Middle frontal gyrus (tissue), 1 donor: ENCODE results near the gene YARS1.

ENCODE experiments used
- DNase-seq: peaks from one replicate; pipeline ENCODE4 v3.0.0-alpha.2; 2015; ENCODE audit warnings: low spot score; ENCODE audit errors: extremely low spot score

Gene YARS1

DNA sequence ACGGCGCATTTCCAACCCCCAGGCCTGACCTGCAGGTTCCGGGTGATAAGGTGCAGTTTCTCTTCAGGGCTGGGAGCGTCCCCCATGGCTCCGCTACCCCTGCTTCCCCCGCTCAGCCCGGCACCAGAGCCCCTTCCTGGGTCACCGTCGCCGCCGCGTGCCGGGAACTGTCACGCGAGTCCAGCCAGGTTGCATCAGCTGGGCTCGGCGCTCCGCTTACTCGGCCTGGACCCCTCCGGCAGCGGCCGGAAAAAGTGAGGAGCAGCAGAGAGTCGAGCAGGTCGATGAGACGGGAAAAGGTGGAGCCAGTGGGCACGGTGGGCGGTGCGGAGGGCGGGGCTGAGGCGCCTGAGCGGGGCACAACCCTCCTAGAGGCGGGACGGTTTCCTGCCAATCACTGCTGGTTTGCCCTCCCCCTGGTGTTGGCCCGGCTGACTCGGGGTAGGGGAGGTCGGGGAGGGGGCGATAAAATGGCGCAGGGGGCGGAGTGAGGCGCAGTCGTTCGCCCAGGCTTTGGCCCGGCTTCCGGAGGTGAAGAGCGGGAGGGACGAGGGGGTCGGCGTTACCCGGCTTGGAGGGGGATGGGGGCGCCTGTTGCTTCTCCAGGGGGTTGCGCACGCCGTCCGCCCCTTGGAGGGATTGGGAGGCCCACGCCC lies at the start of gene YARS1, which contains the start of gene S100PBP:
Gene YARS1 (minus strand): TSS at position 200 of the 656 bp plus-strand sequence. CDS start 114 bp downstream, at position 86.
Gene S100PBP (plus strand): TSS at position 495 of the 656 bp plus-strand sequence. CDS start 8,447 bp downstream, outside the sequence.
- DNase-seq: peak; percentile 95

DNA sequence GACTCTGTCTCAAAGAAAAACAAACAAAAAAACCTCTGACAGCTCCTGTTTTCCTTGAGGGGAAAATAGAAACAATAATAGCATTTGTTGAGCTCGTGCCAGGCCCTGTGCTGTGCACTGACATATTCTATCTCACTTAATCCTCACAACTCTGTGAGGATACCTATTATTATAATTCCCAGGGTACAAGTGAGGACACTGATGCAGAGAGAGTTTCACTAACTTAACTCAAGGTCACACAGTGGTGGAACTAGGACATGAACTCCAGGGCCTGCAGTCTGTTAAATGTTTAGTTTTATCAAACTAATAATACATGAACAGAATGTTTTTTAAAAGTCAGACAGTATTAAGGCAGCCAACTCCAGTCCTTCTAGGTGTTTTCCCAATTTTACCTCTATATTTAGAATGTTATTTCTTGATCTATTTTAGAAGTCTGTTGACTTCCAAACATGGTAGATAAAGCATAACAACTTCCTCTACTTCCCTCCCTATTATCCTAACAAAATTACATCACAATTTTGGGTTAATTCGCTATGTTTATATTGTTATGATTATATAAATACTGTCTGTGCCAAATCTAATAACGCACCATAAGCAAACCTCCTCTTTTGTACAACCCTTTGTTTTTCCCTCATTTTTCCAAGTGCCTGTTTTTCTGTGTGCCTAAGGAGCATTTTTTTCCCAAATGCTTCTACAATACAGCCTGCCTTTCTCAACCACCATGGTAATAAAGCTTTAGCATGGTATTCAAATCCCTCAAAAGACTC lies 48.7 kb upstream of the YARS1 start:
- no peak for DNase-seq

DNA sequence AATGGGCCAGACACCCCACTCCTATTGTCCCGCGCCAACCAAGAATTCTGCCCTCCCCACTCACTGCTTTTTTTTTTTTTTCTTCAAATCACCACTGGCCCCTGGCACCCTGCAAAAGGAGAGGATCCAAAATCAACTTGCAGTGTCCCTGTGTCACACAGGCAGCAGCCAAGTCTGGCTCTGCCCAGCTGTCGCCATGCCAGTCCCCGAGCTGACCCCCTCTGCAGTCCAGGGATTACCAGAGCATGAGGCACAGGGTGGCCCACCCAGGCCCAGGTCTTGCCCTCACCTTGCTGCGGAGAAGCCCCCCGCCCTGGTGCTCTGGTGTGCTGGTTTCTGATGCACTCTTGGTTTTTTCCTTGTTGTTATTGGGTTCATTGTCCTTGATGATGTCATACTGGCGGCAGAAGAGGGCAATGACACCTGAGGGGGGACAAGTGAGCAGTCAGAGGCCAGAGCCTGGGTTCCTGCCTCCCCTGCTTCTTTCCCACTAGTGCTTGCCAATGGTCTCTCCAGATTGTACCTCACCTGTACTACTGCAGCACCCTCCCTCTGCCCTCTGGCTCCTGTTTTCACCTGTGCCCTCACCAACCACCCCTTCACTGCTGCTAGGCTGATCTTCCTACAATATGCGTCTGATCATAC lies 47.3 kb upstream of the YARS1 start:
- no peak for DNase-seq

DNA sequence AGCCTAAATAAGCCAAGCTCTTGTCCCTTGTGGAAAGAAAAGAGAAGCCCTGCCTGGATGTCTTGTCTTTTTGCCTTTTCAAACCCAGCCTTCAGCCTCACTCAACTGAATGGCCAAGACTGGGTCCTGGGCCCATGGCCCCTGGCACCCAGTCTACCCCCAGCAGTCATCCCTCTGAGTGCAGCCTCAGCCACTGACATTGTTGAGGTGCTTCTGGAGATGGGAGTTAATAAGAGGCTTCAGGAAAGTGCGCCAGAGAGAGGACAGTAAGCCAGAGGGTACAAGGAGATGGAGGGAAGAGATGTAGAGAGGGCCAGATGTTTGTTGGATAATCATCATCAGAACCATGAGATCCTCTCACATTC lies 46.7 kb upstream of the YARS1 start:
- no peak for DNase-seq

DNA sequence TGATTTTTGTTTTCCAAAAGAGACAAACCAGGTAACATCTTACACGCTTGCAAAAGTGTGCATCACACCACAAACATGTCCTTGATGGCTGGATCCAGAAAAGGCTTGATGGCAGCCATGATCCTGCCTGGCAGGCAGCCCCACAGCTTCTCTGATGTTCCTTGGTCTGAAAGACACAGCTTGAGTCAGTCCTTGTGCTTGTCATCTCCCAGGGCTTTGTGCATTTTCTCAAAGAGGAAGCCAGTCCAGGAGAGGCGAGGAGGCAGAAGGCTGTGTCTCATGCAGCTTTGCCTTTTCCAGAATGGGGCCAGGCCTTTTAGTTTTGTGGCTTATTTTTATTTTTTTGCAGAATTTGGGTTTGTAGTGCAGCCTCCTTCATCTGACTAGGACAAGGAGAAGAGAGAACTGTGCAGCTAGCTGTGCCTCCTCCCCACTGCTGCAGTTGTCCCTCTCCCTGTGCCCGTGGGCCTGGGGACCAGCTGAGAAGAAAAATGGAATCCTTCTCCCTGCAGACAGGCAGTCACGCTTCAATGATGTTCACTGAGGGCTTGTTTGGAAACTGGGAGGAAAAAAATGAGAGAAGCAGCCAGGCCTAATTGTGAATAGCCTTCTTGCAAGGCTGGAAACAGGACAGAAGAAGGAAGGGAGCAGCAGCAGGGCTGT lies 46.2 kb upstream of the YARS1 start:
- no peak for DNase-seq

DNA sequence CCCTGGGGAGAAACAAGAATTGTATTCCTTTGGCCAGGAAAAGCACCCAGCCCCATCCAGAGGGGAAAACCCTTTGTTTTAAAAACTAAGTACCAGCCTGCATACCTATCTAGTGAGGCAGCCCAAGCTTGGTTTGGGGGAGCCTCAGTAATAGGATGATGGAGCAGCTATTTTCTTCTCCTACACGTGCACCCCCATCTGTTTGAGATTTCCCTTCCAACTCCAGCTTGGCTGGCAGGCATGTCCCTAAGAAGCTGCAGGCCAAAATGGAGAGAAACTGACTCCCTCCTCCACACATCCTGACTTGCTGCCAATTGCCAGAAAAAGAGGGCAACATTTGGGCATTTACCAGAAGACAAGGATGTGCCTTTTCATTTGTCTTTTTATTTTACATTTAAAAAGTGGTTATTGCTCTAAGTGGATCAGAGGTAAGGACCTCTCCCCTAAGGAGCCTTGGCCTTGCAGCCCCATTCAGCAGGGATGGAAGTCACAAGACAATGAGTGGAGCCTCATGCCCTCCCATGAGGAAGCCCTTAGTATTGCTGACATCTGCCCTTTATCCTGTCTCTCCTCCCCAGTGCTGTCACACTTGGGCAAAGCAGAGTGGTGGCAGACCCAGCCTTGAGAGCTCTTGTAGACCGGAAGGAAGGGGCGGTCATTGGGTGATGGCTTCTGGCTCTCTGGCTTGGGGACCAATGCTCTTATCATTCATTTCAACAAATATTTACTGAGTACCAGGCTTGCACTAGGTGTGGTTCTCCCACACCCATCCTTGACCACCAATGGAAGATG lies 44.9 kb upstream of the YARS1 start:
- peak; percentile 43 for DNase-seq

DNA sequence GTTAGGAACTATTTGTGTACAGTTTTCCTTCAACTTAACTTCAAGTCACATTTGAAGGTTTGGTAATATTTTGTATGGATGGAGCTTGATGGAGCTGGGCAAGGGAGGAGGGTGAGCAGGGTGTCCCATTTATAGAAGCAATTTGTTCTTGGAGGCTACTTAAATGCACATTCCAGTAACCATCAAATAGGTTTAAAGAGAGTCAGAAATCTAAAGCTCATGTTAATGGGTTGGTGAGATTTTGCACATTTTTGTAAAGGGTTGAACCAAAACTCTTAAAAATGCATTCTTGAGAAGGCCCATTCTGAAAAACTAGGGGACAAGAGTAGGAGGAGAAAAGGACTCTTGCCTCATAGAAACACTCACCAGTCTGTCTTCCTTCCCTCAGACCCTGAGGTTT lies 43.4 kb upstream of the YARS1 start:
- no peak for DNase-seq

DNA sequence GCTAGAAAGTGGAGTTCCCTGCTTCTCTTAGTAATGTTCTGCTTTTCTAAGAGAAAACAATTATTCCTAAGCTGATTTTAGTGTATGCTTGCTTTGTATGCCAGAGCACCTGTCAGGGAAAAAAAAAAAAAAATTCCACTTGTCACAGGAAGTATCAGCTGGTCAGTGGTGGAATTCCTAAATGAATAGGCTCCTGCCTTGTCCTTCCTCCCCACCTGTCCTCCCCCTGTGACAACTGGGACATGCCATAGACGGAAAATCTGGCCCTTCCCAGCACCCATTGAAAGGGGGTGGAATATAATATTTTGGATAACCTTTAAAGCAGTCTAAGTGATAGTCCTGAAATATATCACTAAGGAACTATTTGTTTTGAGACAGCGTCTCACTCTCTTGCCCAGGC lies 42.8 kb upstream of the YARS1 start:
- no peak for DNase-seq

DNA sequence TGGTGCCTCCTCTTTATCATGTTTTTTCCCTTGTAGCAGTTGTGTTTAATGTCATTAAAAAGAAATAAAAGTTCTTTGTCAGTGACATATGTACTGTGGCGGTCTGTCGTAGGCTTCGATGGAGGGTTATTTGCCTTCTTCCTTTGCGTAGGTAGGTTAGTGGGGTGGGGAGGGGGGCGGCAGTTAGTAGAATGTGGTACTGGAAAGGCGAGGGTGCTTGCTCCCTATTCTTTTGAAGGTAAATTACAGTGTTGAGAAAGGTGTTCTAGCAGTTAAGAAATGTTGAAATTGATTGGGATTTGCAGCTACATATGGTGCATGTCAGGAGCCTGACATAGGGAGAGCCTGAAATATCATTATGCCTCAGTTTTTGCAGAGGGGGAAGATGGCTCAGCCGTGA lies 41.6 kb upstream of the YARS1 start:
- DNase-seq: no peak

DNA sequence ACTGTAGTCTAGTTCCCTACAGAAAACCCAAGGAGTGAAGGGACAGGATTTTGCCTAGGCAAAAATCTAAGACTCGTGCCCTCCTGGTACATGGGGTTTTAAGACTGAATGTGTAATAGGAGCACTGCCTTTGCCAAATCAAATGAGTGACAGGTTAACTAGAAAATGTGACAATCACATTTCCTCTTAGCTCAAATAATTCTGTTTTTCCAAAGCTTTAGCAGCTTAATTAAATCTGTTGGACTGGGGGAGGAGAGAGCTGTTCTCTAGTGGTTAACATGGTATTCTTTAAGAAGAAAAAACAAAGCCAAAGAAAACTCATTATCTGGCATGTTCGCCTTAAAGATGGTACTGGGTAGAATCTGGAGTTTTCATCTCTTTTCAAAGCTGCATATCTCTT lies 41.0 kb upstream of the YARS1 start:
- DNase-seq: no peak

DNA sequence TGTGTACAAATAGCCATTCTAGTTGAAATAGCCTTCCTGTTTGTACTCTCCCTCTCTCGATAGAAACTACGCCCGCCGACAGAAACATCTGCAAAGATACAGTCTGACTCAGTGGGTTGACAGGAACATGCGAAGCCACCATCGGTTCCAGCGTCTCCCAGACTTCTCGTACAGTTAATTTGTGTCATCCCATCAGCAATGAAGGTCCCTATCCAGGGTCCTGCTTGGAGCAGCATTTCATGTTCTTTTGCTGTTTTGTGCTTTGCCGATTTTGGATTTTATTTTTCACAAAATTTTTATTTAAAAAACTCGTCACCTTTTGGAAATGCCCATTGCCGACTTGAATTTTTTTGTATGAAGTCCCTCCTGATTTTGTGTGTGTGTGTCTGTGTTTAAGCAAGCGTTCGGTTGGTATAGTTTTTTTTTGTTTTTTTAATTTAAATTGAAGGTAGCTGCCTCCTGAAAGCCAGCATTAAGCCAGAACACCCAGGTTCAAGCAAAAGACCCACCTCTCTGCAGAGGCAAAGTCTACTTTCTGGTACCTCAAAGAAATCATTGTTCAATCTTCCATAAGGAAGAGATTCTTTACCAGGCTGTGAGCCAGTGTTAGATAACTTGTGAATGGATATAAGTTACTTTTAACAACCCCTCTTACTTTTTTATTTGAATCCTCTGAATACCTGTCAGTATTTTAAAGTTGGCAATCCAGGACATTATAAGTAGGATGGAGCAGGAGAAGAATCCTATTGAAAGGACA lies 38.9 kb upstream of the YARS1 start:
- DNase-seq: no peak

DNA sequence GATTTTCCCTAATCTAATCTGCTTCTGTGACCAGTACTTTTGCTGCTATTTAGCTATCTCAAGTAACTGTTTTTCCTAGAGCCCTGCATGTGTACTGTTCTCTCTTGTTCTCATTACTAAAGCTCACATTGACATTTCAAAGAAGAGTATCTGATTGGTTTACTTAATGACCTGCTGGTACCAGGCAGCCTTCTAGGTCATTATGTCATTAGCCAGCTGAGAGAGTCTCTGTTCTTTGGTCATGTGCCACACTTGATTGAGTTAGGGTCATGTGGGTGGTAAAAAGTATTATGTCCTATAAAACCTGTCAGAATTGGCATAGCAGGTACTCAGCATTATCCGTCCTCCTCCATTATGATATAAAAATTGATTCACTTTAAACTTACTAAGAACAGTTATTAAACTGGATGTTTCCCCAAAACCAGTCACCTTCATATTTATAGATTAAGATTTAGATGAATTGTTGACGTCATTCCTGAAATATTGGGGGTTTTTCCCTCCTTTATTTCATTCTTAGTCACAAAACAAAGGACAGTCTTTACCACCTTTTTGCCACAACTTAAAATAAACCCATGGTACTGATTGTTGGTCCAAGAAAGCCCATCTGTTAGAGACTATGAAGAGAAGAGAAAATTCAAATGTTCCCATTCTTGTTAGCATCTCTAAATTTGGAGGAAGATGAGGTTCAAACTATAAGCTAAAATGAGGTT lies 31.4 kb upstream of the YARS1 start:
- no peak for DNase-seq

DNA sequence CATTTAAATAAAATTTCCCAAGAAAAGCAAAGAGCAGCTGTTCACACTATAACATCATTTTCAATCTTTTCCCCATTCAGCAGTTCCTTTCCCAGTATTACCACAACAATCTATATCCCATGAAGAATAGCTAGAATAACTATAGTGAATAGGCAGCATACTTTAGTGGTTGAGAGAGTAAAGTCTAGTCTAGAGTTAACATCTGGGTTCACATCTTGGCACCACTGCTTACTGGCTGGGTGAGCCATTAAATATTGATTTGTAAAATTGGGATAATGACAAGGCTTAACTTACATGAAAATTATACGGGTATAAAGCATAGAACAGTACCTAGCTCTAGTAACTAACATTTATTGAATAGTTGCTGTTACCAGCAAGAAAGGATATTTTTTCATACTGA lies 14.7 kb upstream of the YARS1 start:
- DNase-seq: no peak

DNA sequence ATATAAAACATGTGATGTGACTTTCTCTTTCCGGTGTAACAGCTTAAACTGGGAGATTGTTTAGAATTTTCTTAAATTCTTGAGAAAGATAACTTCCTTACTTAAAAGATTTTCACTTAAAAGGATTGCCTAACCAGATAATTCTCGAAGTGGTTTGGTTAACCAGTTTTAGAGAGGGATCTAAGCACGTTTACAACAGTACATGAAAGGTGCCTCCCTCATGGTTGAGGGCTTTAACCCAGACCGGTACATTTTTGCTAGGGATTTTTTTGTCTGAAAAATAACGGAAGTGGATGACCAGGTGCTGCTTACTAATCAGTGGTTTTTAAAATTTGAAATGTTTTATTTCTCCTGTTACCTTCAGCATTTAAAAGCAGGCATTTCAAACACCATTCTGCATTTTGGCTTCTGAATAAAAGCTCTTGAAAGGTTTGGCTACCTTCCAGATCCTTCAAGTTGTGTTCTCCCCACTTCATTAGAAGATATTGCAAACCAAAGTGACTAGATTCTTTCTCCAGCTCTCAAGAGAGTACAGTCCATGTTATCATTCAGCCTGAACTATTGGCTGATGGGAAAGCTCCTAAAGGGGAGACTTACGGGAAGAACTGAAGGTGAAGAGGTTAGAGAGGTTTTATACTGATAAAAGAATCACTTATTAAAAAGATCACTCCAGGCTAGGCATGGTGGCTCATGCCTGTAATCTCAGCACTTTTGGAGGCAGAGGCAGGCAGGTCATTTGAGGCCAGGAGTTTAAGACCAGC lies 13.1 kb upstream of the YARS1 start:
- no peak for DNase-seq

DNA sequence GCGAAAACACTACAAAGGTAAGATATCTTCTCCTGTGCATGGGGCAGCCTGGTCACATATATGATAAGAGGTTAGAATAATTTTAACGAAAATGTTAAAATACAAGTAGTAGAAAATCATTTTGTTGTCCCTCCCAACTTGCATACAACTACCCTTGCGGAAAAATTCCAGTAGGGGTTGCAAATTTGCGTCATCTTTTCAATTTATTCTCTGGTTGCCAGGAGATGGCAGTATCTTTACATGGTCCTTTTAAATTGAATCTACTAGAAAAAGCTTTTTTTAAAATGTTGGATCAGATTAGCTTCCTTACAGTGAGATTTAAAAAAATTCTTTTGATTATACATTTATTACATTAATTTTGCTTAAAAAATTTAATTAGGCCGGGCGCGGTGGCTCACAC lies 11.2 kb upstream of the YARS1 start:
- DNase-seq: no peak

DNA sequence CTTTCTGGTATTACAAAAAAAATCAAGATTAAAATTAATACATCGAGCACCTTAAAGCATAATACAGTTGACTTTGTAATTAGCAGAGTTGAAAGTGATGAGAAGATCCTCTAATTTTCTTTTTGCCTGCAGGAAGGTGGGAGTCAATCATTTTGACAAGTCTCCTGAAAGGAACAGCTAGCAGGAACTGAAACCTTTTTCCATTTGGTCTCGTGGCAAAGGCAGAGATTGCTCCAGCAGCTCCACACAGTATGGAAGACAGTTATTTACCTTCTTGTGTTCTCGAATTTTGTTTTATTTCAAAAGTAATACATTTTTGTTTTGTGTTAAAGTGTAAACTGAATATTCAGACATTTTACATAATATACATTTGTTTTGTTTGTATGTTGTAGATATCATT lies 8.0 kb upstream of the YARS1 start:
- DNase-seq: no peak

DNA sequence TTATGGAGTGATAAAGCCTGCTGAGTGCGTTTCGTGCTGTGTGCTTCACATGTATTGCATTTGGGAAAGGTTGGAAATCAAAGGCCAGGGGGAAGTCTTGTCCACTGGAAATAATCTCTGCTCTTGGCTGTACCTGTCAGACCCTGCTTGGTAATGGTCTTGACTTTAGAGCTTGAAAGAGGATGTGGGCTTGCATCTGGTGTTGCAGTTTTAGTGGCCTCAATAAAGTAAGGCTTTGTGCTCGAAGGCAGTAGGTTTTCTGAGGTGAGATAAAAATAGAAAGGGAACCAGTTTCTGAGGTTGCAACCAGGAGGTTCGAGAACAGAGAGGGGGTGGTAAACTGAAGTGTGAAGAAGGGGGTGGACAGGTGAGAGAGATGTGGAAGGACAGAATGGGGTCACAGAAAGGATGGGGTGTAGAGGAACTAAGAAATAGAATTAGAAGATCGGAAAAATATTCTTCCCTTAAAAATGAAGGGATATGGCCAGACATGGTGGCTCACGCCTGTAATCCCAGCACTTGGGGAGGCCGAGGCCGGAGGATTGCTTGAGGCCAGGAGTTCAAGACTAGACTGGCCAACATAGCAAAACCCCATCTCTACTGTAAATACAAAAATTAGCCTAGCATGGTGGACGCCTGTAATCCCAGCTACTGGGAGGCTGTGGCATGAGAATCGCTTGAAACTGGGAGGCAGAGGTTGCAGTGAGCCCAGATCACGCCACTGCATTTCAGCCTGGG lies 1.8 kb upstream of the YARS1 start:
- no peak for DNase-seq
